D721Med (cell line): ENCODE results near the gene MIEF1.

Experiments used
- DNase-seq: peaks from one replicate; pipeline ENCODE4 v3.0.0; 2011; ENCODE audit warnings: low spot score; ENCODE audit not compliant: insufficient read length
- FAIRE-seq: peaks from 2 replicates; lab custom pipeline; 2011; peaks lifted over from hg19 to GRCh38; lab: Jason Lieb, UNC
- CTCF ChIP-seq: IDR thresholded peaks from 2 replicates; pipeline ENCODE4 v1.5.1; 2012; ENCODE audit warnings: mild to moderate bottlenecking, control low read depth; ENCODE audit not compliant: insufficient read depth; ENCODE audit errors: missing control alignments

Gene MIEF1

GRCh38 chr22:39490966-39491680, 11.0 kb upstream of the MIEF1 start:
- no peak for TF ChIP-seq CTCF
- no peak for DNase-seq
- no peak for FAIRE-seq

- DNase-seq (no peak), FAIRE-seq (no peak)
- no peak for TF ChIP-seq CTCF
These were observed 10.4 kb upstream of the MIEF1 start for GRCh38 chr22:39491696-39492095.

GRCh38 chr22:39492186-39492585, 9.9 kb upstream of the MIEF1 start:
- FAIRE-seq (no peak), DNase-seq (no peak)
- no peak for TF ChIP-seq CTCF

GRCh38 chr22:39493759-39494158, 8.3 kb upstream of the MIEF1 start:
- DNase-seq: no peak
- no peak for TF ChIP-seq CTCF
- no peak for FAIRE-seq

- no peak for TF ChIP-seq CTCF
- no peak for FAIRE-seq
These were observed 7.5 kb upstream of the MIEF1 start for GRCh38 chr22:39494471-39495120.

GRCh38 chr22:39496131-39496838, 5.8 kb upstream of the MIEF1 start:
- DNase-seq (no peak), FAIRE-seq (no peak)
- peak; percentile 71 for TF ChIP-seq CTCF

More at GRCh38 chr22:39494471-39495120, 7.5 kb upstream of the MIEF1 start:
- DNase-seq: no peak

- DNase-seq (no peak), FAIRE-seq (no peak)
- TF ChIP-seq CTCF: no peak
These were observed 4.7 kb upstream of the MIEF1 start for GRCh38 chr22:39497429-39497828.
